Neutrophil (primary cell): ENCODE measurements around the gene UBB.

Experiments used
- H3K27ac ChIP-seq: fragments of 200-600 bp; sonication (generic); 2 replicates; pipeline ENCODE4 v1.5.1; 2016; ENCODE audit warnings: mild to moderate bottlenecking, moderate library complexity
- H3K27me3 ChIP-seq: fragments of 200-600 bp; sonication (generic); 2 replicates; pipeline ENCODE4 v1.6.0; 2016; ENCODE audit warnings: mild to moderate bottlenecking
- H3K36me3 ChIP-seq: fragments of 200-600 bp; sonication (generic); 2 replicates; pipeline ENCODE4 v1.5.1; 2017
- H3K4me1 ChIP-seq, 2 experiments: fragments of 200-600 bp in 1 of 2; sonication (generic) in 1 of 2; 1 replicate in 1 of 2; 2 replicates in 1 of 2; pipeline versions ENCODE4 v1.5.1 to v1.6.1; 2013 to 2016; ENCODE audit warnings: low read depth in 1 of 2, low read length in 1 of 2, mild to moderate bottlenecking in 1 of 2, moderate library complexity in 1 of 2; ENCODE audit not compliant: control insufficient read depth in 1 of 2, insufficient read depth in 1 of 2
- H3K4me3 ChIP-seq, 2 experiments: fragments of 200-600 bp in 1 of 2; sonication (generic) in 1 of 2; 1 replicate in 1 of 2; 2 replicates in 1 of 2; pipeline ENCODE4 v1.5.1; 2013 to 2016; ENCODE audit warnings: low read depth in 1 of 2, low read length in 1 of 2, mild to moderate bottlenecking in 1 of 2, moderate library complexity in 1 of 2
- H3K9me3 ChIP-seq: fragments of 200-600 bp; sonication (generic); 2 replicates; pipeline ENCODE4 v1.5.1; 2016
- CTCF ChIP-seq: fragments of 200-600 bp; sonication (generic); IDR thresholded peaks from 2 replicates; pipeline ENCODE4 v1.5.1; 2016; ENCODE audit warnings: antibody characterized with exemption

The UBB gene

DNA sequence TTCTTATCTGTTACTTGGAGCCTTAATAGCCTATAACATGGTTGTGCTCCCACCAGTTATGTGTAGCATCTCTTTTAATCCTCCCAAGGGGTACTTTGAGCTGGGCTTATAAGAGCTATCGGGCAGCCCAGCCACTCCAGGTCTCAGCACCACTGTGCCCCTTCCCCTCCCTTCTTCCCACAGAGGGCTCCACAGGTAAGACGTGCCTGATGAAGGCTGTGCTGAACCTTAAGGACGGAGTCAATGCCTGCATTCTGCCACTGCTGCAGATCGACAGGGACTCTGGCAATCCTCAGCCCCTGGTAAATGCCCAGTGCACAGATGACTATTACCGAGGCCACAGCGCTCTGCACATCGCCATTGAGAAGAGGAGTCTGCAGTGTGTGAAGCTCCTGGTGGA is 41.5 kb downstream of the UBB start:
- Histone ChIP-seq H3K9me3 (no peaks in the 10 kb centered on the region), H3K4me3 (no peak overlapping the region), H3K27me3 (no peaks in the 10 kb centered on the region), H3K36me3 (peaks cover 92% of the 10 kb centered on the region), H3K4me1 (peaks cover 0 to under 1% of the 10 kb centered on the region in 2 experiments), H3K27ac (no peak overlapping the region)
- no peak for TF ChIP-seq CTCF

DNA sequence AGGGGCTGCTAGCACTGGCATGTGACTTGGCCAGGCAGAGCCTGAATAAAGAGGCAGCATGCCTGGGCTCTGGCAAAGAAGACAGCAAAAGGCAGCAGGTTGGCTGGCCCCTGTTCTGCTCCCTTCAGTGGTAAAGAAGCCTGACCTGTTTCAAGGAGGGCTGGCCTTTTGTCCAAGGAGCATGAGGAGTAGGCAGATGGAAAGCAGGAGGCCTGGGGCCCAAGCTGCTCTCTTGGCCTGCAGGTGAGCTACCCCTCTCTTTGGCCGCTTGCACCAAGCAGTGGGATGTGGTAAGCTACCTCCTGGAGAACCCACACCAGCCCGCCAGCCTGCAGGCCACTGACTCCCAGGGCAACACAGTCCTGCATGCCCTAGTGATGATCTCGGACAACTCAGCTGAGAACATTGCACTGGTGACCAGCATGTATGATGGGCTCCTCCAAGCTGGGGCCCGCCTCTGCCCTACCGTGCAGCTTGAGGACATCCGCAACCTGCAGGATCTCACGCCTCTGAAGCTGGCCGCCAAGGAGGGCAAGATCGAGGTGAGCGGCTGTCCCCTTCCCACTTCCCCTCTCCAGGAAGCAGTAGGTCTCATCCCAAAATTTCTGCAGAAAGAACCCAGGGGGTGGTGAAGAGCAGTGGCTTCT is 42.5 kb downstream of the UBB start:
- Histone ChIP-seq H3K27ac (no peak overlapping the region), H3K36me3 (peaks cover 92% of the 10 kb centered on the region), H3K27me3 (no peaks in the 10 kb centered on the region), H3K4me3 (no peak overlapping the region), H3K4me1 (no peaks in the 10 kb centered on the region), H3K9me3 (no peaks in the 10 kb centered on the region)
- TF ChIP-seq CTCF: no peak

- Histone ChIP-seq H3K36me3 (peaks cover 91% of the 10 kb centered on the region), H3K4me3 (no peak overlapping the region), H3K9me3 (no peaks in the 10 kb centered on the region), H3K4me1 (no peaks in the 10 kb centered on the region), H3K27me3 (no peaks in the 10 kb centered on the region), H3K27ac (no peak overlapping the region)
- no peak for TF ChIP-seq CTCF
These were observed 44.3 kb downstream of the UBB start for GRCh38 chr17:16425202-16425601.

- H3K36me3 ChIP-seq: peaks cover 91% of the 10 kb centered on the region
- H3K27ac ChIP-seq: no peak overlapping the region
- H3K4me1 ChIP-seq: no peaks in the 10 kb centered on the region
- no peaks in the 10 kb centered on the region for H3K9me3 ChIP-seq
- no peaks in the 10 kb centered on the region for H3K27me3 ChIP-seq
- no peak for TF ChIP-seq CTCF
- no peak overlapping the region for H3K4me3 ChIP-seq
These were observed 45.1 kb downstream of the UBB start for GRCh38 chr17:16425698-16426659.

DNA sequence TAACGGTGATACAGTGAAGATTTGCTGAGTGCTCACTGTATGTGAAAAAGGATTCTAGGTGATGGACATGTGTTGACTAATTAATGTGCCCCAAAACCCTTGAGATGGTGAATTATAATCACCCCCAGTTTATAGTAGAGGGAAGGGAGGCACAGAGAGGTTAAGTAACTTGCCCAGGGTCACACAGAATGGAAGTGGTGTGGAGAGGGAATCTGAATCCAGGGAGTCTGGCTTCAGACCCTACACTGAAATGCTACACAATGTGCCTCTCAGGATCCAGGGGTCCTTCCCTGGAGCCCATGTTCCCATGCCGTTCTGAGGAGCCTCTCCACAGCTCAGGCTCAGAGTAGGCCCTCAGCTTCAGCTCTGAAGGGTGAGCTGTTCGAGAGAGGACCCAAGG is 46.1 kb downstream of the UBB start:
- Histone ChIP-seq H3K4me1 (no peaks in the 10 kb centered on the region), H3K4me3 (no peak overlapping the region), H3K27me3 (no peaks in the 10 kb centered on the region), H3K36me3 (peaks cover 88% of the 10 kb centered on the region), H3K27ac (no peak overlapping the region), H3K9me3 (no peaks in the 10 kb centered on the region)
- no peak for TF ChIP-seq CTCF
